Measurements from ENCODE around the gene FARP1.
A peak's percentile ranks its signal among the peaks of the same experiment; 100 is the strongest.

FARP1 gene

DNA sequence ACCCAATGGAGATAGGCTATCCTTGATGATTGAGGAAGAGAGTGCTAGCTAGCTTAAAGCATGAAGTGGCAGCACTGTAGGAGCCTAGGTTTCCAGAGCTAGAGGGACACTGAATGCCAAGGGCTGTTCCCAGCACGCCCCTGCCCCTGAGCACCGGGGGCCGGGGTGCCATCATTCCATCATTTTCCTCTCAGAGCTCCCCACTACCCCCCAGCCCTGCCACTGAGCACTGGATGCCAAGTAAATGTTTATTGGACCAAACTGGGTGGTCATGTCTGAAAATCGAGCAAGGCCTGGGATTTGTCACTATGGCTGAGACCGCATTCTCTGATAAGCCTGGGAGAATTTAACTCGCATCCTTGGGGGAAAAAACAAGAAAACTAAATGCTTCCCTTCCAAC lies 291.2 kb downstream of the FARP1 start:
- no peak for DNase-seq

- no peak for DNase-seq
Observed at GRCh38 chr13:98435376-98435775, 292.5 kb downstream of the FARP1 start.

GRCh38 chr13:98436233-98436910 lies 293.5 kb downstream of the FARP1 start:
- no peak for DNase-seq

GRCh38 chr13:98438246-98439125 lies 295.6 kb downstream of the FARP1 start:
- DNase-seq: no peak

DNA sequence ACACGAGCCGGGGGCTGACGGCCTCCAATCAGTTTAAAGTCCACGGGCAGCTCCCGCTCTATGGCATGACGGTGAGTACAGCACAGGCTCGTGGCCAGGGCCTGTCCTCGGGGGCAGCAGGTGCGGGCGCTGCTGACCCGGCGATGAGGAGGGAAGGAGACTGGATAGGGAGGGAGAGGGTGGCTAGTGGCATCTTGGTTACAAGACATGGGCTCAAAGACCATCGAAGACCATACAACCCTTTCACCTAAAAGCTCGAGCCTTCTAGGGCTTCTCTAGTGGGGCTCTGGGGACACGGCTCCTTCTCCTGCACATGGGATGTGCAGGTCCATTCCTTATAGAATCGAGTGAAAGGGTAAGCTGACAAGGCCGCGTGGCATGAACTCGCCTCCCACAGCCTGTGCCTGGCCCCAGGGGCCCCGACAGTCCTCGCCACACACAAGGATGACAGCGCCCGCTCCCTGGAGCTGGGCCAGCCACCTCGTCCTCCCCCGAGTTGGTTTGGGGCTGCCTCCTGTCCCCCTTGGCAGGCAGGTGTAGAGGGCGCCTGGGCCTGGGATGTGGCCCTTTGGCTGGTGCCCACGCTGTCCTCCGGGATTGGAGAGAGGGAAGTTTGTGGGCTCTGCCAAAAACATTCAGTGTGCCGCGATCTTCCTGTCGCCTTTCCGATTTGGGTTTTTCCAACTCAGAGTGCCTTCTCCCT lies 296.4 kb downstream of the FARP1 start:
- DNase-seq: no peak

- DNase-seq: no peak
Observed at GRCh38 chr13:98439896-98440295, 297.0 kb downstream of the FARP1 start.

DNA sequence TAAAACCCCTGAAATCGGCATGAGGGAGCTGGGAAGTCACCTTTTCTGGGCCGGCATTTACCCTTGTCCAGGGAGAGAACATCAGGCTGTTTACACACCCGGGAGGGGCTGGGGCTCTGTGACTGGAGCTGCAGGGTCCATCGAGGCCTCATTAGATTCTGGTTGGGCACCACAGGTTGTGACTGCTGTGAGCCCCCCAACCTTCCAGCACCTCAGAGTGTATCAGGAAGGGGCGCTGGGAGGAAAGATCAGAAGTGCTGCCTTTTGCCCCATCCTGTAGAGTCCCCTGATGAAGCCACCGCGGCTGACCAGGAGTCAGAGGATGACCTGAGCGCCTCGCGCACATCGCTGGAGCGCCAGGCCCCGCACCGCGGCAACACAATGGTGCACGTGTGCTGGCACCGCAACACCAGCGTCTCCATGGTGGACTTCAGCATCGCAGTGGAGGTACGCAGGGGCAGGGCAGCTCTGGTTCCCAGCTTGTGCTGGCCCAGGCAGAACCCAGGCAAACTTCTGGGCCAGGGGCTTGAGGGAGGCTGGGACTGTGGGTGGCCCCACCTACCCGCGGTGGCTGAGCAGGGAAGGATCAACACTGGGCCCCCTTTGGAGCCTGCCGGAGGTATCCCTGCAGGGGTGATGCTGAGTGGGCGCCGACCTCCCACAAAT lies 297.6 kb downstream of the FARP1 start:
- DNase-seq: no peak

GRCh38 chr13:98441056-98441676 lies 298.3 kb downstream of the FARP1 start:
- DNase-seq: no peak

GRCh38 chr13:98442391-98443230 lies 299.7 kb downstream of the FARP1 start:
- no peak for DNase-seq

DNA sequence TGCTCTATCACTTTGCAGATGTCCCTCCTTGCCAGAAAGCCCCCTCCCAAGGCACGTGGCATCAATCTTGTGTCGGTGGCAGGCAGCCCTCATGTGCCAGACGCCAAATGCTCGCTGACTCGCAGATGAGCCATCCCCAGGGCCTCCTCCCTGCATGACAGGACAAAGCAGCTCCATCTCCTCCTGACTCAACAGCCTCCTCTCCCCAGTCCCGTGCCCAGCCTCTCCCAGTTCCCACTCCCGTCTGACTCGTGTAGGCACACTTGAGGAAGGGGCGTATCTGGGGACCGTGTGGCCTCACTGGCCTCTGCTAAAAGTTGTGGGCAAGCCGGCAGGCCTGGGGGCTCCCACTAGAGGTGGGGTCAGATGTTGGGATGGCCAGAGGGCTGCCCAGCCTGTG lies 300.4 kb downstream of the FARP1 start:
- no peak for DNase-seq

DNA sequence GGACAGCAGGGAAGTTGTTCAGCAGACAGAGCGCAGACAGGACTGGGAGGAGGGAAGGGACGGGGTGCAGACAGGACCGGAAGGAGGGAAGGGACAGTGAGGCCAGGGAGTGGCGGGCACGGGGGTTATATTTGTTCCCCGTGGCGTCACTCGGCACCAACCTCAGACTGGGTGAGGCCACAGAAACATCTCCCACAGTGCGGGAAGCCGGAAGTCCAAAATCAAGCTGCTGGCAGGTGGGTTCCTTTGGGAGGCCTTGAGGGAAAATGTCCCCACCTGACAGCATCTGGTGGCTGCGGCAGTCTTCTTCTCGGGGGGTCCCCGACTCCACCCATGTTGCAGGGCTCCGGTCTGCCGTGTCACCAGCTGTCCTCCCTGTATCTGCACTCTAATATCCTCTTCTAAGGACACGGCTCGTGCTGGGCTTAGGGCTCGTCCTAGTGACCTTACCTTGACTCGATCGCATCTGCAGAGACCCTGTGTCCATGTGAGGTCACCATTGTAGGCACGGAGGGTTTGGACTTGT lies 301.0 kb downstream of the FARP1 start:
- no peak for DNase-seq

DNA sequence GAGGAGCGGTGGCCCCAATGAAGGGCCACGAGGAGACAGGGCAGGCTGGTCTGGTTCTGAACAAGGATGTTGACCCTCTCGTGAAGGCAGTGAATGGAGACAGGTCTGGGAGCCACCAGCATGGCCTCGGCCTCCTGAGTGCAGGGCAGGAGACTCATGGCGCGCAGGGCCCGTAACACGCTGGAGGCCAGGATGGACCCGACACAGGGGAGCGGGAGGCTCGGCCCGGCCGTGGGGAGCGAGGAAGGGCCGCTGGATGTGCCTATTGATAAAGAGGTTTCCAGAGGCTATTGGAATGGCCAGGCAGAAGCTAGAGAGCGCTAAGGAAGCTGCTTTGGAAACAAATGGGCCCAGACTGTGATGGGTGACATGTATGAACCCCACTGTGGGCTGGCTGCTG lies 301.5 kb downstream of the FARP1 start:
- no peak for DNase-seq

DNA sequence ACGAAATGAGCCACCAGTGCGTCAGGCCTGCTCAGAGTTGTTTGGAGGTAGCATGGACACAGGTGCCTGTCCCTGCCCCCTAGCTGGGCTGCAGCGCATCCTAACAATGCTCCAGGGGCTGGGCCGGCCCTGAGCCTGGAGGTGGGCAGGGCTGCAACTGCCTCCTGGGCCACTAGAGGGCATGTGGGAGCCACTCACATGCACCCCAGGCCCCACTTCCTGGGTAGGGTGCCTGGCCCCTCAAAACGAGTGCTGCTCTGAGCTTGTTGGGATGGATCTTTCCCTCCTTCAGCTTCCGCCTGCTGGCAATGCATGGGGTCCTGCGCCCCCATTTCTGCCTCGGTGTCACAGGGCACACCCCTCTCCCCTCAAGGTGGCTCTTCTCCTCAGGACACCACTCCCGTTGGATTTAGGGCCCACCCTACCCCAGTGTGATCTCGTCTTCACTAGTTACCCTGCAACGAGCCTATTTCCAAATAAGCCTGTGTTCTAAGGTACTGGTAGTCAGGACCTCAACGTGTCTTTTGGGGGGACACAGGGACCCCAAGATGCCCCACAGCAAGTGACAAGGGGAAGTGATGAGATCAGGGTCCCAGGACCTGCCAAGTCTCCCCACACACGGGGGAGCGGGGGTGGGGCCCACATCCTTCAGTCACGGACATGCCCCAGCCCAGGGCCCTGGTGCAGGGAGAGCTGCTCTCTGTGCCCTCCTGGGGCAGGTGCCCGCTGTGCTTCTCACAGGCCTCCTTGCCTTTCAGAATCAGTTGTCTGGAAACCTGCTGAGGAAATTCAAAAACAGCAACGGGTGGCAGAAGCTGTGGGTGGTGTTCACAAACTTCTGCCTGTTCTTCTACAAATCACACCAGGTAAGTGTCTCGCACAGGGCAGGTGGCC lies 302.7 kb downstream of the FARP1 start:
- peak; percentile 77 for DNase-seq

GRCh38 chr13:98446234-98446621 lies 303.3 kb downstream of the FARP1 start:
- DNase-seq: no peak

DNA sequence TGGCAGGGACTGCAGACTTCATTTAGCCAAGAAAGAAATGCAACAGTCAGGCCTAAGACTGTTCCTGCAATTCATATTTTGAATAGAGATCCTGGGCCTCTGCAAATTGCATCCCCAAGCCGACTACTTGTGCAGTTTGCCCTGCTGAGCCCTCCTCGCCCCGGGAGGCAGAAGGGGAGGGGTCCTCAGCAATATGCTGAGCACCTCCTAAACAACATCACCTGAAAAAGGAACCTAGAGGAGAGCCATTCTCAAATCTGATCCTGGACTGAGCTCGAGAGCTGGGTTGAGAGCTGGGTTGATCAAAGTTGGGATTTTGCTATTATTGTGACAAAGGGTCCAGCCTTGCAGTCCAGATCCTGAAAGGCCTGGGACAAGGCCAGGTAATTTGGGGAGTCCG lies 304.2 kb downstream of the FARP1 start:
- DNase-seq: no peak

GRCh38 chr13:98447881-98448641 lies 305.2 kb downstream of the FARP1 start:
- no peak for DNase-seq

GRCh38 chr13:98448642-98448928 lies 305.7 kb downstream of the FARP1 start:
- no peak for DNase-seq

- no peak for DNase-seq
Observed at GRCh38 chr13:98449273-98449672, 306.4 kb downstream of the FARP1 start.

DNA sequence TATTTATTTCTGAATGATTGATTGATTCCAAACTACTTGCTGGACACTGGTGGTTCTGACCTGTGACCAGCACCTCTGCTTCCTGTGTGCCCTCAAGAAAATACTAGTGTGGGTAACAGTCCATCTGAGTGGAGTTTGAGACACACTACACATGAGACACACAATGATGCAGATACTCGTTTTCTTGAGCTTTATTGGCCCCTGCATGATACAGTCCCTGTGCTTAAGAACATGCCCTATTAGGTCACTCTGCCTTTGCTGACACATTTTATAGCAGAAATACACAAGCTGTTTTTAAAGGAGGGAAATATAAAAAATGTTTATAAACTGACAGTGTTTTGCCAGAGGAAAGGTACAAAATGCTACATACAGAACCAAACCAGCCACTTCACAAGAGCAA lies 307.1 kb downstream of the FARP1 start:
- no peak for DNase-seq

DNA sequence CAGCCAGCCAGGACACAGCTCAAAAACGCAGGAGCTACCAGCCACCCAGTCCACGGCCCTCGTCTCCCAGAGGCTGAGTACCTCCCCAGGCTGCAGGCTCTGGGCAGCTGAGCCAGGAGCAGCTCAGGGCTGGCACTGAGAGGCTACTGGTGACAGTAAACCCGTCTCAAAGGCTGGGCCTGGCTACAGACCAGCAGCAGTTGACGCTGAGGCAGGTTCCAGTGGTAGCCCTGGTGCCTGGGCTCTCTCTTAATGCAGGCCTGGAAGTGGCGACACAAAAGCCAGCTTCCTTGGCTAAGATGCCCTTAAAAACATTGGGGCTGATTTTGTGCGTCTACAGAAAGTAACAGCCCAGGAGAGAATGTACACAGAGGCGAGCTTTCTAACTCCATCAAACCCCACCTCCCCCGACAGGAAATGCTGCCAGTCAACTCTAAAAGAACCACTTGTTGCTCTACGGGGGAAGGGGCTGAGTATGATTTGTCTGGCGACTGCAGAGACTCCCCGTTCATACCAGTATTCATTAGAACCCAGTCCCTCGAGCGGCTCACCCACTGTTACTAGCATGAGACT lies 307.7 kb downstream of the FARP1 start:
- DNase-seq: no peak

Measured in activated naive CD4-positive, alpha-beta T cell treated with anti-CD3 and anti-CD28 coated beads, Interleukin-2, amount 50 U/mL, for 16 hours (primary cell).